CD4-positive, alpha-beta T cell (primary cell): ENCODE results near the gene ADAMTS17. TPM values are rescaled to one million over a fixed set of nuclear protein-coding genes. Genes with fewer than 3 reads are reported as not detected.

Experiments used
- ATAC-seq: fragments of 200-7000 bp; cut with Tn5 transposase; one replicate; pipeline ENCODE4 v1.10.0; 2022; ENCODE audit warnings: mild to moderate bottlenecking; ENCODE audit not compliant: poor library complexity
- CTCF ChIA-PET: fragments of 350-600 bp; sonication (Branson Sonifier 250); formaldehyde crosslinking; loops from one replicate; lab custom pipeline; 2021; ENCODE audit warnings: antibody characterized with exemption, inconsistent platforms; lab: Charles Lee
- POLR2A ChIA-PET: fragments of 350-600 bp; sonication (Branson Sonifier 250); formaldehyde crosslinking; loops from one replicate; lab custom pipeline; 2021; ENCODE audit warnings: antibody characterized with exemption, inconsistent platforms; lab: Charles Lee
- DNase-seq, 14 experiments: peaks; one replicate each; pipeline ENCODE4 v3.0.0-alpha.2; 2013 to 2020; ENCODE audit warnings: mixed read lengths in 2 of 14
- H3K27ac ChIP-seq, 2 donors: one replicate each; pipeline versions ENCODE4 v1.5.1 to v1.7.0; 2013; ENCODE audit warnings: low read length in 2 of 2, low read depth in 1 of 2, mild to moderate bottlenecking in 1 of 2
- H3K27me3 ChIP-seq, 2 experiments: 1 replicate in 1 of 2; 2 replicates in 1 of 2; pipeline versions ENCODE4 v1.6.1 to v1.7.0; 2013; ENCODE audit warnings: low read length in 2 of 2, control low read depth in 1 of 2, mild to moderate bottlenecking in 1 of 2, moderate library complexity in 1 of 2; ENCODE audit not compliant: insufficient read depth in 2 of 2, control insufficient read depth in 1 of 2
- H3K36me3 ChIP-seq: one replicate; pipeline ENCODE4 v1.6.1; 2013; ENCODE audit warnings: low read length, control low read depth; ENCODE audit not compliant: insufficient read depth
- H3K4me1 ChIP-seq: one replicate; pipeline ENCODE4 v1.6.1; 2013; ENCODE audit warnings: low read length, control low read depth; ENCODE audit not compliant: insufficient read depth
- H3K4me3 ChIP-seq: one replicate; pipeline ENCODE4 v1.5.1; 2013; ENCODE audit warnings: mild to moderate bottlenecking, low read length, moderate library complexity
- H3K9me3 ChIP-seq, 2 experiments: 1 replicate in 1 of 2; 2 replicates in 1 of 2; pipeline versions ENCODE4 v1.6.1 to v1.7.0; 2013; ENCODE audit warnings: low read length in 2 of 2, mild to moderate bottlenecking in 2 of 2, control low read depth in 1 of 2, moderate library complexity in 1 of 2; ENCODE audit not compliant: control insufficient read depth in 1 of 2, insufficient read depth in 1 of 2
- H3K27ac Mint-ChIP-seq: one replicate; pipeline ENCODE4 v1.8.0; 2020; ENCODE audit warnings: mixed read lengths
- H3K27me3 Mint-ChIP-seq: one replicate; pipeline ENCODE4 v1.8.0; 2021; ENCODE audit warnings: mixed read lengths
- H3K36me3 Mint-ChIP-seq: one replicate; pipeline ENCODE4 v1.8.0; 2021; ENCODE audit warnings: low read depth, mixed read lengths
- H3K4me1 Mint-ChIP-seq: one replicate; pipeline ENCODE4 v1.8.0; 2021; ENCODE audit warnings: low read depth, mixed read lengths
- H3K4me3 Mint-ChIP-seq: one replicate; pipeline ENCODE4 v1.8.0; 2020; ENCODE audit warnings: mild to moderate bottlenecking, mixed read lengths
- H3K9me3 Mint-ChIP-seq: one replicate; pipeline ENCODE4 v1.8.0; 2020; ENCODE audit warnings: mixed read lengths
- CTCF ChIP-seq: fragments of 200-600 bp; IDR thresholded peaks from one replicate; pipeline ENCODE4 v1.8.0; 2022; ENCODE audit warnings: antibody characterized with exemption, mild to moderate bottlenecking
- intact Hi-C, 2 experiments: fragments of 100-400 bp; cut with DNase I in 1 of 2; cut with micrococcal nuclease in 1 of 2; formaldehyde crosslinking; loops; one replicate each; pipeline versions ENCODE4 v1.15.1 to v1.9.0; 2023 to 2025; cut with DNase I, micrococcal nuclease
- total RNA-seq, 174 experiments: library from RNA in 2 of 174; stranded (reverse) in 2 of 174; gene quantifications; one replicate each; pipeline ENCODE4 v1.2.3 and lab custom pipeline; 2021 to 2026

Gene ADAMTS17
- total RNA-seq, 2 experiments from 2014 or later, result 9.9 to 13.2 TPM

- Histone ChIP-seq H3K27ac (no peak overlapping the region), H3K9me3 (no peaks in the 10 kb centered on the region), H3K36me3 (no peaks in the 10 kb centered on the region), H3K4me3 (no peak overlapping the region), H3K4me1 (peaks cover 7% of the 10 kb centered on the region), H3K27me3 (no peaks in the 10 kb centered on the region)
- no peak overlapping the region for H3K4me3 Mint-ChIP-seq
- ATAC-seq (no peak), DNase-seq (no peak)
- peaks cover 8% of the 10 kb centered on the region for H3K4me1 Mint-ChIP-seq
- ChIA-PET CTCF (no interaction called here), POLR2A (no interaction called here)
- intact Hi-C loops, result no loop called here
- no peaks in the 10 kb centered on the region for H3K9me3 Mint-ChIP-seq
- no peak overlapping the region for H3K27ac Mint-ChIP-seq
- TF ChIP-seq CTCF, result no peak
- no peaks in the 10 kb centered on the region for H3K36me3 Mint-ChIP-seq
- H3K27me3 Mint-ChIP-seq, result no peaks in the 10 kb centered on the region
Measured at GRCh38 chr15:100196326-100197058, 145.3 kb downstream of the ADAMTS17 start.

GRCh38 chr15:100194996-100195395, 146.8 kb downstream of the ADAMTS17 start:
- ATAC-seq, result no peak
- no peaks in the 10 kb centered on the region for H3K4me1 ChIP-seq
- ChIA-PET POLR2A (interaction anchor here (0.6 kb wide), 1 partner anchor 9 kb away, joined by 3 read pairs; no protein-coding TSS in a partner anchor), CTCF (no interaction called here)
- no peaks in the 10 kb centered on the region for H3K36me3 Mint-ChIP-seq
- no peaks in the 10 kb centered on the region for H3K36me3 ChIP-seq
- H3K4me3 ChIP-seq, result no peak overlapping the region
- no peak overlapping the region for H3K27ac Mint-ChIP-seq
- DNase-seq, result no peak
- no peak for TF ChIP-seq CTCF
- H3K4me1 Mint-ChIP-seq, result peaks cover 4% of the 10 kb centered on the region
- no peaks in the 10 kb centered on the region for H3K9me3 Mint-ChIP-seq
- no peaks in the 10 kb centered on the region for H3K9me3 ChIP-seq
- H3K27me3 Mint-ChIP-seq, result no peaks in the 10 kb centered on the region
- H3K27me3 ChIP-seq, result no peaks in the 10 kb centered on the region
- intact Hi-C loops, result no loop called here
- no peak overlapping the region for H3K4me3 Mint-ChIP-seq
- no peak overlapping the region for H3K27ac ChIP-seq

DNA sequence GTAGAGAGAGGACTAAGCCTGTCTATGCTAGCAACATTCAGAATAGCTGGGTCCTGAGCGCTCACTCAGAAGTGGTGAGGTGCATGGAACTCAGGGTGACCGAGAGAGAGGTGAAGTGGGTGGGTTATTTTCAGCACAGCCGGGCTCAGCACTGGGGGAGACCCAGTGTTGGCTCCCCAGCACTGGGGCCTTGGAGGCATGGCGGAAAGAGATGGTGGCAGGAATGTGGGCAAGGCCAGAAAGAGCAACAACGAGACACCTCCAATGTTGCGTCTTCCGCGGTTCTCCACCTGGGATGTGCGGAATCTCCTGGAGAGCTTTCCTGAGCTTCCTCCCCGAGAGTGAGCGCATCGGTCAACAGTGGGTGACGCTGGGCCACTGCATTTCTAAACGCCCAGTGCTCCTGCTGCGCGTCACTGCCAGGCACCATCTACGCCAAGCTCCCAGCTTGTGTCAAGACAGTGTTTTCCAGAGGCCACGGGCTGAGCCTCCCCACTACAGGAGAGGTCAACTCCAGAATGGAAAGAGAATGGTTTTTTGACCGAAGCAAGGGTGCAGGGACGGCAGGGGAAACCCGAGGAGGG, 148.4 kb downstream of the ADAMTS17 start:
- H3K4me3 ChIP-seq, result no peak overlapping the region
- no peaks in the 10 kb centered on the region for H3K36me3 ChIP-seq
- no peaks in the 10 kb centered on the region for H3K4me1 Mint-ChIP-seq
- DNase-seq, result no peak
- no peaks in the 10 kb centered on the region for H3K4me1 ChIP-seq
- ChIA-PET POLR2A (no interaction called here), CTCF (no interaction called here)
- no peak for TF ChIP-seq CTCF
- no peak overlapping the region for H3K27ac Mint-ChIP-seq
- H3K9me3 Mint-ChIP-seq, result no peaks in the 10 kb centered on the region
- H3K27ac ChIP-seq, result no peak overlapping the region
- H3K27me3 ChIP-seq, result no peaks in the 10 kb centered on the region
- H3K27me3 Mint-ChIP-seq, result no peaks in the 10 kb centered on the region
- no peak overlapping the region for H3K4me3 Mint-ChIP-seq
- intact Hi-C loops, result no loop called here
- H3K9me3 ChIP-seq, result no peaks in the 10 kb centered on the region
- no peak for ATAC-seq
- H3K36me3 Mint-ChIP-seq, result no peaks in the 10 kb centered on the region
